Measurements from ENCODE around the gene IL22RA1.

DNA sequence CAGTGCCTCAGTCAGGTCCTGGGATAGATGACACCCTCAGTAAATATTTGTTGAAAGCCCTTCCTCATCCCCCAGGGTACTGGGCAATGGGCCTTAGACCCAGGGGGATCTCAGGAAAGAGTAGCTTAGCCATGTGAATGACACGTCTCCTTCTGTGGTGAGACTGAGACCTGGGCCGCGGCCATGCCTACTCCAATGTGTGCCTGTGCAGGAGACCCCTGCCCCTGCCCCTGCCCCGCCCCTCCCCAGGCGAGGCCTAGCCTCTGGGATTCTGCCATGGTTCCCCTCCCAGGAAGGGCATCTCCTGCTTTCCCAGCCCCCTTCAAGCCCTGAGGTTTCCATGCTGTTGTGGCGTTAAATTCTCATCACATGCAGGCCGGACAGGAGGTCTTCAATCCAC lies 38.1 kb downstream of the IL22RA1 start:
- TF ChIP-seq, protein P1, sequence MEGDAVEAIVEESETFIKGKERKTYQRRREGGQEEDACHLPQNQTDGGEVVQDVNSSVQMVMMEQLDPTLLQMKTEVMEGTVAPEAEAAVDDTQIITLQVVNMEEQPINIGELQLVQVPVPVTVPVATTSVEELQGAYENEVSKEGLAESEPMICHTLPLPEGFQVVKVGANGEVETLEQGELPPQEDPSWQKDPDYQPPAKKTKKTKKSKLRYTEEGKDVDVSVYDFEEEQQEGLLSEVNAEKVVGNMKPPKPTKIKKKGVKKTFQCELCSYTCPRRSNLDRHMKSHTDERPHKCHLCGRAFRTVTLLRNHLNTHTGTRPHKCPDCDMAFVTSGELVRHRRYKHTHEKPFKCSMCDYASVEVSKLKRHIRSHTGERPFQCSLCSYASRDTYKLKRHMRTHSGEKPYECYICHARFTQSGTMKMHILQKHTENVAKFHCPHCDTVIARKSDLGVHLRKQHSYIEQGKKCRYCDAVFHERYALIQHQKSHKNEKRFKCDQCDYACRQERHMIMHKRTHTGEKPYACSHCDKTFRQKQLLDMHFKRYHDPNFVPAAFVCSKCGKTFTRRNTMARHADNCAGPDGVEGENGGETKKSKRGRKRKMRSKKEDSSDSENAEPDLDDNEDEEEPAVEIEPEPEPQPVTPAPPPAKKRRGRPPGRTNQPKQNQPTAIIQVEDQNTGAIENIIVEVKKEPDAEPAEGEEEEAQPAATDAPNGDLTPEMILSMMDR (IDR thresholded peaks at IDR 0.05): no peak
- TF ChIP-seq RELA (CRISPR knock-in tag; IDR thresholded peaks at IDR 0.05; ENCODE audit: borderline replicate concordance): no peak
- TF ChIP-seq NR3C1 (CRISPR knock-in tag; conservative IDR thresholded peaks at IDR 0.05; ENCODE audit: low read depth): no peak
- TF ChIP-seq, protein P2, sequence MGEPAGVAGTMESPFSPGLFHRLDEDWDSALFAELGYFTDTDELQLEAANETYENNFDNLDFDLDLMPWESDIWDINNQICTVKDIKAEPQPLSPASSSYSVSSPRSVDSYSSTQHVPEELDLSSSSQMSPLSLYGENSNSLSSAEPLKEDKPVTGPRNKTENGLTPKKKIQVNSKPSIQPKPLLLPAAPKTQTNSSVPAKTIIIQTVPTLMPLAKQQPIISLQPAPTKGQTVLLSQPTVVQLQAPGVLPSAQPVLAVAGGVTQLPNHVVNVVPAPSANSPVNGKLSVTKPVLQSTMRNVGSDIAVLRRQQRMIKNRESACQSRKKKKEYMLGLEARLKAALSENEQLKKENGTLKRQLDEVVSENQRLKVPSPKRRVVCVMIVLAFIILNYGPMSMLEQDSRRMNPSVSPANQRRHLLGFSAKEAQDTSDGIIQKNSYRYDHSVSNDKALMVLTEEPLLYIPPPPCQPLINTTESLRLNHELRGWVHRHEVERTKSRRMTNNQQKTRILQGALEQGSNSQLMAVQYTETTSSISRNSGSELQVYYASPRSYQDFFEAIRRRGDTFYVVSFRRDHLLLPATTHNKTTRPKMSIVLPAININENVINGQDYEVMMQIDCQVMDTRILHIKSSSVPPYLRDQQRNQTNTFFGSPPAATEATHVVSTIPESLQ (CRISPR knock-in tag; IDR thresholded peaks at IDR 0.05): no peak
